Islet of Langerhans (tissue), 1 donor: ENCODE data around the gene TNFRSF6B.
"Not testable (repeated sequence)": the region's sequence is repeated elsewhere in the genome, so short reads cannot be mapped to it uniquely, and the experiment has no call there.

ENCODE experiments used
- FAIRE-seq: peaks from one replicate; lab custom pipeline; 2011; peaks lifted over from hg19 to GRCh38; lab: Jason Lieb, UNC

TNFRSF6B gene

GRCh38 chr20:63709149-63709527, 12.7 kb downstream of the TNFRSF6B start:
- no peak for FAIRE-seq

GRCh38 chr20:63711085-63711645, 14.7 kb downstream of the TNFRSF6B start:
- no peak for FAIRE-seq

DNA sequence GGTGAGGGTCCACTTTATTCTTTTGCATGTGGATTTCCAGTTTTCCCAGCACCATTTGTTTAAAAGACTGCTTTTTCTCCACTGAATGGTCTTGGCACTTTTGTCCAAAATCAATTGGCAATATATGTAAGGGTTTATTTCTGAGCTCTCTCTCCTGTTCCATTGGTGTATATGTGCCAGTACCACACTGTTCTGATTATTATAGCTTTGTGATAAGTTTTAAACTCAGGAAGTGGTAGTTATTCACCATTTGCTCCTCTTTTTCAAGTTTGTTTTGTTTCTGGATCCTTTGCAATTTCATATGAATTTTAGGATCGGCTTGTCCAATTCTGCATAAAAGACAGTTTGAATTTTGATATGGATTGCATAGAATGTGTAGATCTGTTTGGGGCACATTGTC, 15.7 kb downstream of the TNFRSF6B start:
- FAIRE-seq = no peak

GRCh38 chr20:63714858-63715257, 18.4 kb downstream of the TNFRSF6B start:
- no peak for FAIRE-seq

DNA sequence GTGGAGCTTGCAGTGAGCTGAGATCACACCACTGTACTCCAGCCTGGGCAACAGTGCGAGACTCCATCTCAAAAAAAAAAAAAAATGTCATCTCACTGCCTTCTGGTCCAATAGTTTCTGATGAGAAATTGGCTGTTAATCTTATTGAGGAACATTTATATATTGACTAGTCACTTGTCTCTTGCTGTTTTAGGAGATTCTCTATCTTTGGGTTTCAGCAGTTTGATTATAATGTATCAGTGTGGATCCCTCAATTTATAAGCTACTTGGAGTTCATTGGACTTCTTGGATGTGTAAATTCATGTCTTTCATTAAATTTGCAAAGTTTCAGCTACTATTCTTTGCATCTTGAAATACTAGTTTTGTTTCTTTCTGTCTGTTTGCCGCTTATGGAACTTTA, 22.5 kb downstream of the TNFRSF6B start:
- FAIRE-seq = no peak

GRCh38 chr20:63722967-63723622, 26.6 kb downstream of the TNFRSF6B start:
- not testable (repeated sequence) for FAIRE-seq

DNA sequence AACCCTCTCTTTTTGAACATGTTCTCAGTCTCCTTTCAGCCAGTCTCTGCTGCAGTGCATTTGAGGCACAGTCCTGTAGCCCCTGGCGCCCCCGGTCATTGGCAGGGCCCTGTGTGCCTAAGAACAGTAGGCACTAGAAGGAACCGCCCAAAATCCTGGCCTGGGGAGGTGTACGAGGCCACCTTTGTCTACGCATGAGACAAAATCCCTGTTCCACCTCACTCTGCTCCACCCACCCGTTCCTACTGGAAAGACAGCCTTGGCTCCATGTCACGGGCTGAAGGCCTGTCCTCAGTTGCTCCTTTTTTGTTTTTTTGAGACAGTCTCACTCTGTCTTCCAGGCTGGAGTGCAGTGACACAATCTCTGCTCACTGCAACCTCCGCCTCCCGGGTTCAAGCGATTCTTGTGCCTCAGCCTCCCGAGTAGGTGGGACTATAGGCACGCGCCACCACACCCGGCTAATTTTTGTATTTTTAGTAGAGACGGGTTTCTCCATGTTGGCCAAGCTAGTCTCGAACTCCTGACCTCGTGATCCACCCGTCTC, 33.8 kb downstream of the TNFRSF6B start:
- not testable (repeated sequence) for FAIRE-seq

GRCh38 chr20:63731410-63731809, 35.0 kb downstream of the TNFRSF6B start:
- no peak for FAIRE-seq

- FAIRE-seq = no peak
Observed at GRCh38 chr20:63732118-63733095, 36.0 kb downstream of the TNFRSF6B start.

GRCh38 chr20:63733117-63733516, 36.7 kb downstream of the TNFRSF6B start:
- no peak for FAIRE-seq

GRCh38 chr20:63733579-63734081, 37.2 kb downstream of the TNFRSF6B start:
- no peak for FAIRE-seq

- FAIRE-seq = no peak
Observed at GRCh38 chr20:63734111-63734945, 37.9 kb downstream of the TNFRSF6B start.

DNA sequence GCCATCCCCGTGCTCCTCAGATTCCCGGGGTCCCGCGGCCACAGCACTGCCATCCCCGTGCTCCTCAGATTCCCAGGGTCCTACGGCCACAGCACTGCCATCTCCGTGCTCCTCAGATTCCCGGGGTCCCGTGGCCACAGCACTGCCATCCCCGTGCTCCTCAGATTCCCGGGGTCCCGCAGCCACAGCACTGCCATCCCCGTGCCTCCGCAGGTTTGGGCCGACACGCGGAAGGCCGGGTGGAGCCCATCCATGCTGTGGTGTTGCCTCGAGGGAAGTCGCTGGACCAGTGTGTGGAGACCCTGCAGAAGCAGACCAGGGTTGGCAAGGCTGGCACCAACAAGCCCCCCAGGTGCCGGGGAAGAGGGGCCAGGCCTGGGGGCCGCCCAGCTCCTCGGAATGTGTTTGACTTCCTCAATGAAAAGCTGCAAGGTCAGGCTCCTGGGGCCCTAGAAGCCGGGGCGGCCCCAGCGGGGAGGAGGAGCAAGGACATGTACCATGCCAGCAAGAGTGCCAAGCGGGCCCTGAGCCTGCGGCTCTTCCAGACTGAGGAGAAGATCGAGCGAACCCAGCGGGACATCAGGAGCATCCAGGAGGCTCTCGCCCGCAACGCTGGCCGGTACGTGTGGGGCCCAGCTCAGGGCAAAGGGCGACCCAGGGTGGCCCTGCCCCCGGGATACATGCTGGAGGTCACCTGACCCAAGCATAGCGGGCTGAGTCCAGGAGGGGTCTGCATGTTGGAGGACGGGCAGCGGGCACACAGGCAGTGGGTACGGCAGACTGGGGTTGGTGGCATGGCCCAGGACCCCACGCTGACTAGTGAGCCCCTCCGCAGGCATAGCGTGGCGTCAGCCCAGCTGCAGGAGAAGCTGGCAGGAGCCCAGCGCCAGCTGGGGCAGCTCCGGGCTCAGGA, 38.8 kb downstream of the TNFRSF6B start:
- FAIRE-seq = no peak

- no peak for FAIRE-seq
Observed at GRCh38 chr20:63735859-63736718, 39.6 kb downstream of the TNFRSF6B start, which contains the start of gene LIME1. LIME1 (plus strand) TSS chr20:63736664; CDS start chr20:63737550, 886 bp downstream.

DNA sequence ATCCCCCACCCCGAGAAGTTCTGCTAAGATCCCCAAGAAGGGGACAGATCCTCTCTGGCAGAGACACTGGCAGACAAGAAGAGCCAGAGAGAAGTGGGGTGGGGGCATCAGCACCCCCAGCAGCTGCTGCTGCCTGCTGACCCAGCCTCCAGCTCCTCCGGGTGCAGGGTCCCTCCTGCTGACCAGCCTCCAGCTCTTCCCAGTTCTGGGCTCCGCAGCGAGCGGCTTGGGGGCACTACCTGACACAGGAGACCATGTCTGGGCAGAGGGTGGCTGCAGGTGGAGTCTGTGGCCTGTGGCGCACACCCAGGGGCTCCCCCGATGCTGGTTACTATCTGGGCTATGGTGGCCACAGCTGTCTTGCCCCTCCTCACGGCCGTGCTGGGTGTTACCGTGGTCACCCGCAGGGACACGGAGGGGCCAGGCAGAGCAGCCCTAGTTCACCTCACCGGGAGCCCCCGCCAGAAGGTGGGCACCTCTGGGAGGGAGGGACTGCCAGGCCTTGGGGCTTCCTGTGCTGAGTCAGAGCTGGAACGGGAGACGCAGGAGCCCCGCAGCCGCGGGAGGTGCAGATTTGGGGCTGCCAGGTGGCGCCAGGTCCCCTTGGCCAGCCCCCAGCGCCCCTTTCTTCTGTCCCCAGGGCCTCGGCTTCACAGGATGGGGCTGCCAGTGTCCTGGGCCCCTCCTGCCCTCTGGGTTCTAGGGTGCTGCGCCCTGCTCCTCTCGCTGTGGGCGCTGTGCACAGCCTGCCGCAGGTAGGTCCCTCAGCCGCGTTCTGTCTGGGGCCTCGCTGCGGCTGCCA, 40.6 kb downstream of the TNFRSF6B start:
- FAIRE-seq = no peak

DNA sequence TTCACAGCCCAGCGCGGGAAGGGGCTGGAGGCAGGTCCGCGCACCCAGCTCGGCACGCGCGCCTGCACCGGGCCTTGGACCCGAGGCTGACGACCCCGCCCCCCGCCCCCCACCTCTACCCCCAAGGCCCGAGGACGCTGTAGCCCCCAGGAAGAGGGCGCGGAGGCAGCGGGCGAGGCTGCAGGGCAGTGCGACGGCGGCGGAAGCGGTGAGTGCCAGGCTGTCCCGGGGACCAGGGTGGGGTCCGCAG, 41.2 kb downstream of the TNFRSF6B start:
- no peak for FAIRE-seq

DNA sequence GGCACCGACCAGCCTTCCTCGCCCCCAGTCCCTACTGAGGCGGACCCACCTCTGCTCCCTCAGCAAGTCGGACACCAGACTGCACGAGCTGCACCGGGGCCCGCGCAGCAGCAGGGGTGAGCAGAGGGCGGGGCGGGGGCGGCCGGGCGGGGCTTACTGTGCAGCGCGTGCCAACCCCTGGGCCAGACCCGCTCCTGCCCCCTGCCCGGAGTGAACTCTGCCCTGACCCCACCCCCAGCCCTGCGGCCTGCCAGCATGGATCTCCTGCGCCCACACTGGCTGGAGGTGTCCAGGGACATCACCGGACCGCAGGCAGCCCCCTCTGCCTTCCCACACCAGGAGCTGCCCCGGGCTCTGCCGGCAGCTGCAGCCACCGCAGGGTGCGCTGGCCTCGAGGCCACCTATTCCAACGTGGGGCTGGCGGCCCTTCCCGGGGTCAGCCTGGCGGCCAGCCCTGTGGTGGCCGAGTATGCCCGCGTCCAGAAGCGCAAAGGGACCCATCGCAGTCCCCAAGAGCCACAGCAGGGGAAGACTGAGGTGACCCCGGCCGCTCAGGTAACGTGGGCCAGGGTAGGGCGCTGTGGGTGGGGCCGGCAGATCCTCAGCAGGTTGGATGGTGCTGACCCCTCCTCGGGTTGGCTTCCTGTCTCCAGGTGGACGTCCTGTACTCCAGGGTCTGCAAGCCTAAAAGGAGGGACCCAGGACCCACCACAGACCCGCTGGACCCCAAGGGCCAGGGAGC, 41.7 kb downstream of the TNFRSF6B start:
- no peak for FAIRE-seq

- FAIRE-seq = no peak
Observed at GRCh38 chr20:63738687-63739129, 42.3 kb downstream of the TNFRSF6B start.
